HUES64 (cell line): ENCODE measurements around the gene UBE2G2.

Experiments used
- H3K27ac ChIP-seq: 2 replicates; pipeline ENCODE4 v1.7.0; 2013; ENCODE audit warnings: low read depth, low read length, inconsistent platforms
- H3K27me3 ChIP-seq: 2 replicates; pipeline ENCODE4 v1.6.1; 2013; ENCODE audit warnings: mild to moderate bottlenecking, low read length; ENCODE audit not compliant: insufficient read depth
- H3K36me3 ChIP-seq: 2 replicates; pipeline ENCODE4 v1.6.1; 2013; ENCODE audit warnings: mild to moderate bottlenecking, low read length; ENCODE audit not compliant: insufficient read depth
- H3K4me1 ChIP-seq: 2 replicates; pipeline ENCODE4 v1.6.1; 2013; ENCODE audit warnings: mild to moderate bottlenecking, low read length, moderate library complexity; ENCODE audit not compliant: insufficient read depth
- H3K4me3 ChIP-seq: 2 replicates; pipeline ENCODE4 v1.5.1; 2013; ENCODE audit warnings: mild to moderate bottlenecking, low read length, moderate library complexity
- H3K9ac ChIP-seq: 2 replicates; pipeline ENCODE4 v1.6.1; 2013; ENCODE audit warnings: mild to moderate bottlenecking, low read depth, low read length
- H3K9me3 ChIP-seq: 2 replicates; pipeline ENCODE4 v1.6.1; 2013; ENCODE audit warnings: low read depth, low read length; ENCODE audit not compliant: insufficient read depth
- WGBS: fragments of 150-250, 120-280 bp; methylation state at CpG from one replicate; pipeline ENCODE4 v1.1.7; 2013; ENCODE audit warnings: missing lambda C conversion rate; 5-methylcytosine and 5-hydroxymethylcytosine counted together

UBE2G2 gene

DNA sequence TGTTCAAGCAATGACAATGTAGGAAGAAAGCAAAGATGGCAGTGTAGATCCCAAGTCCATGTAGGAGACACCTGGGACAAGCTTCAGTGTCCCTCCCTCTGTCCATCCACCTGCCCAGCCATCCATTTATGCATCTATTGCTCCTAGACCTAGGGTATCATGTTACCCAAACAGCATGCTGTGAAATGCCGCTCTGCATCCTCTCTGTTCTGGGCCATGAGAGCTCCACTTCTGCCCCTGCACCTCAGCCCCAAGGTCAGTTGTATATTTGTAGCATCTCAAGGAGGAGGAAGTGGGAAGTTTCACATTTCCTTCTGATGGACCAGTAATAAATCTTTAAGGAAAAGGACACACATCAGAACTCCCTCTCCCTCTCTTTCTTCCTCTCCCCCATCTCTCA is 62.3 kb downstream of the UBE2G2 start:
- no peaks in the 10 kb centered on the region for H3K4me1 ChIP-seq
- H3K4me3 ChIP-seq: no peak overlapping the region
- WGBS: 88% methylated on average over 1 of the region's 1 CpG
- no peaks in the 10 kb centered on the region for H3K36me3 ChIP-seq
- H3K9ac ChIP-seq: no peak overlapping the region
- H3K9me3 ChIP-seq: peaks cover 43% of the 10 kb centered on the region
- H3K27me3 ChIP-seq: no peaks in the 10 kb centered on the region
- no peak overlapping the region for H3K27ac ChIP-seq

DNA sequence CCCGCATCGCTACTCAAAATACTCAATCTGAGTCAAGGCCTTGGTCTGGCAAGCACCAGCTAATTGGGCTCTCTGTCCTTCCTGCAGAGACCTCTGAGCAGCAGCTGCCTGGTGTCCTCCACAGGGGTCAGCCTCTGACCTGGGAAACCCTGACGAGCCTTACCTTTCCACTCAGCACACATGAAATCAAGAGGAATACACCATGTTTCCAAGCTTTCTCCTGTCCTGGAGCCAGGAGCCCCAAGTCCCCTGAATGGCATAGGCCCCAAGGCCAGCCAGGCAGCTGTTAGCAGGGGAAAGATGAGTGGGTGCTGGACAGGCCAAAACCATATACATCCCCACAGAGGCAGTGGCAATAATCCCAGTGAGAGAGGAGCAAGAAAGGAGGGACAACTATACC is 63.0 kb downstream of the UBE2G2 start:
- H3K36me3 ChIP-seq: no peaks in the 10 kb centered on the region
- H3K4me1 ChIP-seq: no peaks in the 10 kb centered on the region
- peaks cover 39% of the 10 kb centered on the region for H3K9me3 ChIP-seq
- H3K27me3 ChIP-seq: no peaks in the 10 kb centered on the region
- H3K9ac ChIP-seq: no peak overlapping the region
- H3K4me3 ChIP-seq: no peak overlapping the region
- H3K27ac ChIP-seq: no peak overlapping the region
- 74% methylated on average over 3 of the region's 3 CpGs for WGBS

DNA sequence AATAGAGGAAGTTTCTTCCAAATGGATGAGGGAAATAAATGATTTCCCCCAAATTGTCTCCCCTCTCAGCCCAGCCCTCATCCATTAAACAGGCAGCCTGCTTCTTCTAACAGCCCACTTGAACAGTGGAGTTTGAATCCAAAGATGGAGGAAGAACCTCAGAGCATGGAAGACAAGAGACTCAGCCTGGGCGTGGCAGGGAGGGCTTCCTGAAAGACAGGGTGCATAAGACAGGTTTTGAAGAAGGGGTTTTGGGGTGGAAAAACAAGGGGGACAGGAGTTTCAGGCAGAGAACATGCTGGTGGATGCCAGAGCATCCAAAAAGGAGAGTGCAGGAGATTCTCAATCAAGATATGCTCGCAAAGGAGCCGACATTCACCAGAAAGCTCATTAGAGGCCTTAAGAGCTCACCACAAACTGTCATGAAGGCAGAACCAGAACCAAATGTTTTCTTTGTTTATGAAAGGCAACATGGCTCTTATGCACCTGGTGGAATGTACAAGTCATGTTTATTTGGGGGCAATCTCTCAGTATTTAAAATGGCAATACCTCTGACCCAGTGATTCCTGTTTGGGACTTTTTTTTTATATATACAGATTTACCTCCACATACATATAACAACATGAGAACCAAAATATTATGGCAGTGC is 63.8 kb downstream of the UBE2G2 start:
- Histone ChIP-seq H3K27me3 (no peaks in the 10 kb centered on the region), H3K9ac (no peak overlapping the region), H3K4me1 (no peaks in the 10 kb centered on the region), H3K27ac (no peak overlapping the region), H3K36me3 (no peaks in the 10 kb centered on the region), H3K4me3 (no peak overlapping the region), H3K9me3 (peaks cover 35% of the 10 kb centered on the region)
- 82% methylated on average over 3 of the region's 3 CpGs for WGBS

DNA sequence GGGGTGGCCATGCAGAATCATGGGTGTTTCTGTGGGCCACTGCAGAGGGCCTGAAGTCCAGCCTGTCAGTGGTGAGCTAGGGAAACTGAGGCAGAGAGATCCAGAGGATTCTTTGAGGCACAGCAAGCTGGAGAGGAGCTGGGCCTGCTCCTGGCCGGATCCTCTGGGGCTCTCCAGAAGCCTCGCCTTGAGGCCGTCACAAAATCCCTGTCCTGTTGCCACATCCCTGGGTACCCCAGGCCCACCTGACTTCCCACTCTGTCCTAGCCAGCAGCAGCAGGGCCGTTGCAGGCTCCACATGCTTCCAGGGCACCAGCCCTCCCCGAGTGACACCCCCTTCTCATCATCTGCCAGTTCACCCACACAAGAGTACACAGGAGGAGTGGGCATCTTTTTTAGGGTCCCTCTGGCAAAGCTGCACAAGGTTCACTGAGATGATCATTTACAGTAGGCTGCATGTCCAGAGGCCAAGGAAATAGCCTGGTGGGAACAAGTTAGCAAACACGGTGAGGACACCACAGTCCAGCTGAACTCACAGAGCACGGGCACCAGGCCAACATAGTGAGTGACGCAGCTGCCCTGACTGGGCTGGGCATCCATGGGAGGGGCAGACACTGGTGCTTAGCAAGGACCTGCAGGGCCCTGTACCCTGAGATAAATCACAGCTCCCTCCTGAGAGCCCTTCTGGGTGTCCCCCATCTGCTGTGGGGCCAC is 65.2 kb downstream of the UBE2G2 start:
- Histone ChIP-seq H3K27me3 (no peaks in the 10 kb centered on the region), H3K4me3 (no peak overlapping the region), H3K36me3 (no peaks in the 10 kb centered on the region), H3K9me3 (peaks cover 35% of the 10 kb centered on the region), H3K27ac (no peak overlapping the region), H3K4me1 (no peaks in the 10 kb centered on the region), H3K9ac (no peak overlapping the region)
- WGBS: 93% methylated on average over 8 of the region's 8 CpGs

DNA sequence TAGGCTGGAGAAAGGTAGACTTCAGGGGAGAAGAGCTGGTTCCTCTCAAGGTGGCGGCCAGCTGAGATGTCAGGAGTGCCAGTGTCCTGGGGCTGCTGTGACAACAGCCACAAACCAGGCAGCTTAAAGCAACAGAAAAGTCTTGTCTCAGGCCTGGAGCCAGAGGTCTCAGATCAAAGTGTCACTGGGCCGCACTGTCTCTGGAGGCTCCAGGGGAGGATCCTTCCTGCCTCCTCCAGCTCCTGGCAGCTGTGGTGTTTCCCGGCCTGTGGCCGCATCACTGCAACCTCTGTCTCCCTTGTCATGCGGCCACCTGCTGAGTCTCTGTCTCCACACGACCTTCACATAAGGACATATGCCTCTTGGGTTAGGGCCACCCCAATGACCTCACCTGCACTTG is 65.8 kb downstream of the UBE2G2 start:
- no peaks in the 10 kb centered on the region for H3K4me1 ChIP-seq
- no peaks in the 10 kb centered on the region for H3K27me3 ChIP-seq
- H3K4me3 ChIP-seq: no peak overlapping the region
- peaks cover 35% of the 10 kb centered on the region for H3K9me3 ChIP-seq
- WGBS: 62% methylated on average over 6 of the region's 6 CpGs
- no peak overlapping the region for H3K27ac ChIP-seq
- H3K36me3 ChIP-seq: no peaks in the 10 kb centered on the region
- H3K9ac ChIP-seq: no peak overlapping the region

DNA sequence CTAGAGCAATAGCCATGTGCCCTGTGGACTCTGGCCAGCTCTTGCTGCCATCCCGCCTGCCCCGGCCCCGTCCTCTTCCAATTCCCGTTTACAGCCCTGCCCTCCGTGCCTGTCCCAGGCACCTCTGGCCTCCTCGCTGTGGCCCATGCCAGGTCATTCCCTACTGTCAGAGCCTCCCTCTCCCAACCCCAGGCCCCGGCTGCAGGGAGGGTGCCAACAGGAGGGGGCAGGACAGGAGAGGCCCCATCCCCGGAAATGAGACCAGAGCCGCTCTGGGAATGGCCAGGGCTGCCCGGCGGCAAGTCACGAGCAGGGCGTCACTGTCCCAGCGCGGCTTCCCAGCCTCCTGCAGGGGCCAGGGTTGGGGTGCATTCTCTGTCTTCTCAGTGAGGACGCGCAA is 66.8 kb downstream of the UBE2G2 start:
- H3K27me3 ChIP-seq: no peaks in the 10 kb centered on the region
- no peaks in the 10 kb centered on the region for H3K36me3 ChIP-seq
- peaks cover 35% of the 10 kb centered on the region for H3K9me3 ChIP-seq
- WGBS: 94% methylated on average over 17 of the region's 17 CpGs
- no peaks in the 10 kb centered on the region for H3K4me1 ChIP-seq
- no peak overlapping the region for H3K4me3 ChIP-seq
- no peak overlapping the region for H3K9ac ChIP-seq
- no peak overlapping the region for H3K27ac ChIP-seq

DNA sequence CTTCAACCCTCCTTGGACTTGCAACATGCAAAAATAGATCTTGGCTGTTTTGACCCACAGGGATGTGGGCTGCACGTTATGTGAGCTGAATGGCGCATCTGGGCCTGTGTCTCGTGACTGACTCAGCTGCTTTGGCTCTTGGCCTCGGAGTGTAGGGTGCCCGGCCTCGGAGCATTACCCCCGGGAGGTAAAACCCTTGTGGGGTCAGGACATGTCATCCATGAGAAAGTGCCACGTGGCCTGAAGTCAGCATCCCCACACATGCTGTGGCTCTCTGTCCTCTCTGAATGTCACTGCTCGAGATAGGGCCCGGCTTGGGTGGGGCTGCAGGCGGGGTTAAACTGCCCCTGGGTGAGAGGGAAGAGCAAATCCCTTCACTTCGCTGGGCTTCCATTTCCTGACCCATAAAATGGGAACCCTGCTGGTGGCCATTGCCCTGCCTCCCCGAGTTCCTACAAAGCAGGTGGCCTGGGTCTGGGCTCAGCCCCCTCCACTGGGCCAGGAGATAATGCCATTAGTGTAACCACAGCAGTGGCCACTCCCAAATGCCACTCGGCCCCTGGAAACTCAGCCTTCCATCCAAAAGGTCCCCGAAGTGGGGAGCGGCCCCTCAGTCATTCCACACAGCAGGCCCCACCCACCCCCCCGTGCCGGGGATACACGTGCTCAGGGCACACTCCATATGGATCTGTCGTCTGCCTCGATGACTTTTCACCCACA is 67.4 kb downstream of the UBE2G2 start:
- H3K4me1 ChIP-seq: no peaks in the 10 kb centered on the region
- H3K27ac ChIP-seq: no peak overlapping the region
- no peak overlapping the region for H3K9ac ChIP-seq
- no peak overlapping the region for H3K4me3 ChIP-seq
- peaks cover 32% of the 10 kb centered on the region for H3K9me3 ChIP-seq
- no peaks in the 10 kb centered on the region for H3K27me3 ChIP-seq
- no peaks in the 10 kb centered on the region for H3K36me3 ChIP-seq
- WGBS: 89% methylated on average over 20 of the region's 21 CpGs

DNA sequence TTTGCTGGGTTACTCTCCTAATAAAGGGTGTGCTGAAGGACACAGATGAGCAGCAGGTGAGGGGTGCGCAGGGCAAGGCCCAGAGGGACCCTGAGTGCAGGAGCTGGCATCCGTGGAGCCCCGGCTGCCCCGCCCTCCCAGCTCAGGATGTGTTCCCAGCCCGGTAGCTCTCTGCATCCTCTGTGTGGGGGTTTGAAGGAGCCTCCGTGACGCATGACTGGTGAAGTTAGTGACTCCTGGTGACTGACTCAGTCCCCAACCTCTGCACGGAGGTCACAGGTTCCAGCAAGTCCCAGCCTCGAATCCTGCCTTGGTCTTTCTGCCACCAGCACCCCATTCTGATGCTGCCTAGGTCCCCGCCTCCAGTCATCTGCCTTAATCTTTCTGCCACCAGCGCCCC is 68.7 kb downstream of the UBE2G2 start:
- Histone ChIP-seq H3K27me3 (no peaks in the 10 kb centered on the region), H3K4me1 (no peaks in the 10 kb centered on the region), H3K9ac (no peak overlapping the region), H3K4me3 (no peak overlapping the region), H3K9me3 (peaks cover 20% of the 10 kb centered on the region), H3K27ac (no peak overlapping the region), H3K36me3 (no peaks in the 10 kb centered on the region)
- WGBS: 85% methylated on average over 11 of the region's 11 CpGs

DNA sequence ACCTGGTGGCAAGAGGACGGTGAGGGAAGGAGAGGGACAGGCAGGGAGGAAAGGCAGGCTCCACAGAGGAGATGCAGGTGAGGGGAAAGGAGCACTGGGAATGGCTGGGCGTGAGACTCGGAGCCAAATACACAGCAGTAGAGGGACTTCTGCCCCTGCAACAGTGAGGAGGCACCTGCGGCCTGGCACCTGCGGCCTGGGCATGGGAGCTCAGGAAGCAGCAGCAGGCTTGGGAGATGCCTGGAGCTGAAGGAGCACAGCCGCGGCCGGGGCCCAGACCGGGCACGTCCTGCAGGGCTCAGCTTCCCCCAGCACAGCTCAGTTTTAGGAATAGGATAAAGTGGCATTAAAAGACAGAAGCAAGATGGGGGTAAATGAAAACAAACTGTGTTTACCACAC is 69.4 kb downstream of the UBE2G2 start:
- 92% methylated on average over 10 of the region's 10 CpGs for WGBS
- peaks cover 13% of the 10 kb centered on the region for H3K9me3 ChIP-seq
- H3K9ac ChIP-seq: no peak overlapping the region
- no peak overlapping the region for H3K27ac ChIP-seq
- no peaks in the 10 kb centered on the region for H3K27me3 ChIP-seq
- H3K4me3 ChIP-seq: no peak overlapping the region
- H3K4me1 ChIP-seq: no peaks in the 10 kb centered on the region
- H3K36me3 ChIP-seq: no peaks in the 10 kb centered on the region

DNA sequence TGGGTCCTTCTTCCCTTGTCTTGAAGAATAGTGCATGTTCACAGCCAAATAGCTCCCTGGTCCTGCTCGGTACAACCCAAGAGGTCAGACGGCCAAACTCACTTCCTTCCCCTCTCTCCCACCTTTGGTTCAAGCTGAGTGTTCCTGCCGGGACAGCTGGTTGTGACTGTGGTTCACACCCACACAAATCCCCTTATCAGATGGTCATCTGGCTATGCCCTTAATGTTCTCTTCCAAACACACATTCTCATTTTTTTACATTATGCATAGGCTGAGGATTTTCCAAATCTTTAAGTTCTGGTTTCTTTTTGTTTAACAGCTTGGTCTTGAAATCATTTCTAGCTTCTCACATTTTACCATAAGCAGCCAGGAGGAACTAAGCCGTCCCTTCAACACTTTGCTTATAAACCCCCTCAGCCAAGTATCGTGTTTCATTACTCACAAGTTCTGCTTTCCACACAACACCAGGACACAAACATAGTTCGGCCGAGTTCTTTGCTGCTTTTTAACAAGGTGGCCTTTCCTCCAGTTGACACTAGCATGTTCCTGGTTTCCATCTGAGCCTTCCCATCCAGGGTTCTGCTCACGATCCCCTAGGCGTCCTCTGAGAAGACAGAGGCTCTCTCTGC is 70.6 kb downstream of the UBE2G2 start:
- no peak overlapping the region for H3K4me3 ChIP-seq
- H3K36me3 ChIP-seq: no peaks in the 10 kb centered on the region
- no peak overlapping the region for H3K27ac ChIP-seq
- H3K9me3 ChIP-seq: peaks cover 5% of the 10 kb centered on the region
- no peaks in the 10 kb centered on the region; the same call in 1 of the 2 replicates for H3K27me3 ChIP-seq
- no peaks in the 10 kb centered on the region for H3K4me1 ChIP-seq
- WGBS: 83% methylated on average over 9 of the region's 9 CpGs
- H3K9ac ChIP-seq: no peak overlapping the region

DNA sequence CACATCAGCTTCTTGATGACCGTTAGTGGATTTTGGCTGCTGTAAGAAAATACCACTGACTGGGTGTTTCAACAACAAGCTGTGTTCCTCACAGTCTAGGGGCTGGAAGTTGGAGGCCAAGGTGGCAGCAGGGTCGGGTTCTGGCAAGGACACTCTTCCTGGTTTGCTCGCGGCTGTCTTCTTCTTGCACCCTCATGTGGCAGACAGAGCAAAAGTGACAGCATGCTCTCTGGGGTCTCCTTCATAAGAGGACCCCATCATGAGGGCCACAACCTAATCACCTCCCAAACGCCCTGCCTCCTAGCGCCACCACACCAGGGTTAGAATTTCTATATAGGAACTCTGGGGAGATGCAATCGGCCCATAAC is 71.6 kb downstream of the UBE2G2 start:
- Histone ChIP-seq H3K27ac (no peak overlapping the region), H3K4me1 (no peaks in the 10 kb centered on the region), H3K9me3 (no peaks in the 10 kb centered on the region), H3K4me3 (no peak overlapping the region), H3K9ac (no peak overlapping the region), H3K36me3 (no peaks in the 10 kb centered on the region), H3K27me3 (no peaks in the 10 kb centered on the region; the same call in none of the 2 replicates)
- WGBS: 95% methylated on average over 7 of the region's 7 CpGs
